ENCODE data around the gene MAFG.

Gene MAFG

GRCh38 chr17:81927653-81928543, at the start of gene MAFG:
Gene MAFG (minus strand): TSS chr17:81927735. CDS start chr17:81923185, 4,550 bp downstream.
- peak; percentile 87 for DNase-seq

DNA sequence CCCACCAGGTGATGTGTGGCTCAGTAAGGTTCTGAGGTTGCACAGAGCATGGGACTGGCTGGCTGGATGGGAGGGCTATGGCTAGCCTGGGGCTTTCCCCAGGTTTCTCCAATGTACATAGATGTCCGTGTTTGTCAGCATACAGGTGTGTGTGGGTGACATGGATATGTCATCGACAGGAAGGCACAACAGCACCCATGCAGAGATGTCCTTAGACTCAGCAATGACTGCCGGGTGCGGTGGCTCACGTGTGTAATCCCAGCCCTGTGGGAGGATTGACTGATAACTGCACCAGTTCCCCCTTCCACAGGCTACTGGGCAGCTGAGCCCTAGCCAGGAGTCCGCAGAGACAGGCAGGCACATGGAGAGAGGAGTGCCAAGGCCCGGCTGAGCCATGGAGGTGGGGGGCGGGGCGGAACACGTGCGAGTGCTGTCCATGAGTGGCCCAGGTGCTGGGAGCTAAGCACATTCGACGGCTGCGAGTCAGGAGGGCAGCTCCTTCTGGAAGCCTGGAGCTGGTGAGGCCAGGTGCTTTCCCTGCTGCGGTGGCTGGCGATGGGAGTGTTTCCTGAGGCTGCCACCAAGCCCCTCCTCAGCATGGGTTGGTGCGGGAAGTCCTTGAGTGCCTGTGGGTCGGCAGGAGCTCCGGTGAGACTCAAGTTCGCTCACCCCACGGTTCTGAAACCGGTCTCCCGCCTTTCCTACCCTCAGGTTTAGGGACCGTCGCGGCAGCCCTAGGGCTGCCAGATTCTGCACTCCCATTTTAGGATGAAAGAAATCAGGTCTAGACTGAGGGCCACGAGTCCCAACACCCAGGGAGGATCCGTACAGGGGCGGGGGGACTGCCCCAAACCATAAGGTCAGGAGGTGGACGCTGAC, 49.0 kb upstream of the MAFG start:
- DNase-seq = no peak

- no peak for DNase-seq
Measured at GRCh38 chr17:81973432-81973831, 45.9 kb upstream of the MAFG start.

- no peak for DNase-seq
Measured at GRCh38 chr17:81968850-81969812, 41.6 kb upstream of the MAFG start.

DNA sequence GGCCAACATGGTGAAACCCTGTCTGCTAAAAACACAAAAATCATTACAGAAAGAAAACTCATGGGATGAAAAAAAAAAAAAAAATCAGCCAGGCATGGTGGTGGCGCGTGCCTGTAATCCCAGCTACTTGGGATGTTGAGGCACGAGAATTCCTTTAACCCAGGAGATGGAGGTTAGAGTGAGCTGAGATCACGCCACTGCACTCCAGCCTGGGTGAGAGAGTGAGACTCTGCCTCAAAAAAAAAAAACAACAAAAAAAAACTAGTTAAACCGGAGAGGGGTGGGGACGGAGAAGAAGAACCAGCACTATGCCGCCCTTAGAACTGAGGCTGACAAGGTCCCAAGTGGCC, 40.8 kb upstream of the MAFG start:
- DNase-seq = no peak

DNA sequence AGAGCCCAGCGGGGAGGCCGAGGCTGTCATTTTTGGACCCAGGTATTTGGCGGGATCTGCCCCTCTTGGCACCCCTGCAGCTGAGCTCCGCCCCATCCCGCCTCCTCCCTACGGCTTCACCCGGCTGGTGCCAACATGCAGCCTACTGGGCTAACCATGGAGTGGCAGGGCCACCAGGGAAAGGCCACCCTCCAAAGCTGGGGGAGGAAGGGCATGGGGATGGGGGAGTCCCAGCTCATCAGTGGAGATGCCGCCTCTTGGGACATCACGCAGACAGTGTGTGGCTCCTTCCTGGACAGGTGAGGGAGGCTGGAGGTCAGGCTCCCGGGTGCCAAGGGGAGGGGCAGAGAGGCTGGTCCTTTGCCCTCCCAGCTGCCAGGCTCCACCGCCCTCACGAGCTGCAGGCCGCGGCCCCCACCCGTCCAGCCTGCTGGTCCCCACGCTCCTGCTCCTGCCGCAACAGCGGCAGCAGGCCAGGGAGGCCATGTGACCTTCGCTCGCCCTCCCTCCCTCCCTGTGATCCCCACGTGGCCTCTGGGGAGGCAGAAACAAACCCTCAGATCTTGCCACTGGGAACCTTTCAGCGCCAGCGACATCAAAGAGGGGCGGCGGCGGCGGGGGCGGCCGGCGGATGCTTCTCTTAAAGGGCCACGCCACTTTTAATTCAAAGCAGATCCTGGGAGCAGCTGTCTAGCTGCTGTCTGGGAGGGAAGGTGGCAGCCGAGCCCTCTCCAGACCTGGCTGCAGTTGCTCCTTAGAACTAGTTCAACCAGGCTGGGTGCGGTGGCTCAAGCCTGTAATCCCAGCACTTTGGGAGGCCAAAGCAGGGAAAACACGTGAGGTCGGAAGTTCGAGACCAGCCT, 40.2 kb upstream of the MAFG start:
- no peak for DNase-seq

- no peak for DNase-seq
Measured at GRCh38 chr17:81967244-81967532, 39.7 kb upstream of the MAFG start.

- DNase-seq = no peak
Measured at GRCh38 chr17:81966343-81967243, 39.1 kb upstream of the MAFG start.

DNA sequence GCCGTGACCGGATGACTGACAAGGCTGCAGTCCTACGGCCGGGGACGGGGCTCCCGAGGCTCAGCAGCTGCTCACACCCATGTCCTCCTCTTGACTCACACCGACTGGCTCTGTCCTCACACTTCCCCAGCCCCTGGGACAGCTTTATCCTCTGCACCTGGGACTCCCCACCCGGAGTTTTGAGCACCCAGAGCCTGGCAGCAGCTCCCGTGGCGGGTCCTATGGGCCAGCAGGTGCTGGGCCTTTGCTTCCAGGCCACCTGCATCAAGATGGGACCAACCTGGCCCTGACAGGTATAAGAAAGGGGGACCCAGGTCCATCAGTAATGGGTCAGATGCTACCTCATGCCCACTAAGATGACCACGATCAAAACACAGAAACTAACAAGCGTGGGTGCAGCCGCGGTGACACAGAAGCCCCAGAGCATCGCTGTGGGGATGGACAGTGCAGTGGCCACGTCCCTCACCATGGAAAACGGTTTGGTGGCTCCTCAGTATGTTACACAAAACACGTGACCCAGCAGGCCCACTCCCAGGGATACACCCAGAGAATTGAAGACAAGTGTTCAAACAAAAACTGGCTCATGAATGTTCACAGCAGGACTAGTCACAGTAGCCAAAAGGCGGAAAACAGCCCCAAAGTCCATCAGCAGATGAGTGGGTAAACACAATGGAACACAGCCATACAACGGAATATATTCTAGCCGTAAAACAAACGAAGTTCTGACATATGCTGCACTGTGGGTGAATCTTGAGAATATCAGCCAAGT, 36.7 kb upstream of the MAFG start:
- DNase-seq = no peak

GRCh38 chr17:81962499-81963441, 35.2 kb upstream of the MAFG start:
- peak; percentile 4 for DNase-seq

DNA sequence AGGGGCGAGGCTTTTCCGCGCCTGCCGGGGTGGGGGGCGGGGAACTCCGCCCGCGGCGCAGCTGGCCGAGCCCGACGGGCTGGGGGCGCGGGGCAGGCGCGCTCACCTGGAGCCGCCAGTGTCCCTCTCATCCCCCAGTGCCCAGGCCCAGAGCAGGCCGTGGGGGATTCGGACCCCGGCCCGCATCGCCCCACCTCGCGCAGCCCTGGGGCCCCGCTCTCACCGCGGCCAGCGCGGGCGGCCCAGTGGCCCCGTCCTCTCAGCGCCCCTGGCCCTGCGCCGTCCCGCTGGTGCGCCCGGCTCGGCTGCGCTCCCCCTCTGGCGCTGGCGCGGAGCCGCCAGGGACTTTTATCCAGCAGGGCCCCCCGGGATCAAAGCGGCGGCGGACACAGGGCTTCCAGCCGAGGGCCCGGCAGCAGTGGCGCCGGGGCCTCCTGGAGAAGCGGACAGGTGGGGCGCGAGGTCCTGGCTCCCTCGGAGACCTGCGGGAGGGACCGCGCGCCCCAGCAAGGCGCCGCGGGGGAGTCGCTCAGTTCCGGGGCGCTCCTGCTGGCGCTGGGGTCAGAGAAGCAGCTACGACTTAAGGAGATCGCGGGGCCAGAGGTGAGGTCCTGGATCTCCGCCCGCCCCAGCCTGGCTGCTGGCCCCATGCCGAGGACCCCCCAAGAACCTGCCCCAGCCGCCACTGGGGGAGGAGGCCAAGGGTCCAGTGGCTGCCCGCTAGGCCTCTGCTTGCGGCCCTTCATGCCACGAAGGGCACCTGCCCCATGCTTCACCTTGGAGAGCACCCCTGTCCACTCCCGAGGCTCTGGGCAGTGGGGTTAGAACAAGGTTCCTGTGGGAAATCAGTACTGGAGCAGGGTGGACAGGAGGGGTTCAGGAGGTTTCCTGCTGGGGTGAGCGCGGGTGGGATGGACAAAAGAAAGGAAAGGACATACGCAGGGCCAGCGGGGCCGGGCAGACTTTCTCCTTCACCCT, 34.3 kb upstream of the MAFG start:
- no peak for DNase-seq

DNA sequence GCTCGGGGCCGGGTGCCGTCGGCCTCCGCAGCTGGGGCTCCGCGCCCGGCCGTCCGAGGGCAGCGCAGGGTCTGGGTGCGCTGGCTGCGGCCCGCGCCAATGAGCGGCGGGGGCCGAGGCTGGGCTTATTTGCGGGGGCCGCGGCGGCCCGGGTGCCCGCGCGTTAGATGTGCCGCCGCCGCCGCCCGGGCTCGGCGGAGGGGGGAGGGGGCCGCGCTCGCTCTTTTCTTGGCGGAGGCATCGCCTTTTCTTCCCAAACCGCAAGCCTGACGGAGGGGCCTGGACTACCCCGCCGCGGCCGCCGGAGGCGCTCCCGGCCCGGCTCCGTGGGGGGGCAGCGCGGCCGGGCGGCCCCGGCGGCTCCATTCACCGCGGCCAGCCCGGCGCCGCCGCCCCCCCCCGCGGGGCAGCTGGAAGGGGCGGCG, 33.6 kb upstream of the MAFG start, which contains the start of gene NOTUM:
Gene NOTUM (minus strand): TSS at position 101 of the 425 bp plus-strand sequence. CDS start 278 bp downstream, outside the sequence.
- DNase-seq = no peak

- no peak for DNase-seq
Measured at GRCh38 chr17:81960130-81960958, 32.8 kb upstream of the MAFG start.

DNA sequence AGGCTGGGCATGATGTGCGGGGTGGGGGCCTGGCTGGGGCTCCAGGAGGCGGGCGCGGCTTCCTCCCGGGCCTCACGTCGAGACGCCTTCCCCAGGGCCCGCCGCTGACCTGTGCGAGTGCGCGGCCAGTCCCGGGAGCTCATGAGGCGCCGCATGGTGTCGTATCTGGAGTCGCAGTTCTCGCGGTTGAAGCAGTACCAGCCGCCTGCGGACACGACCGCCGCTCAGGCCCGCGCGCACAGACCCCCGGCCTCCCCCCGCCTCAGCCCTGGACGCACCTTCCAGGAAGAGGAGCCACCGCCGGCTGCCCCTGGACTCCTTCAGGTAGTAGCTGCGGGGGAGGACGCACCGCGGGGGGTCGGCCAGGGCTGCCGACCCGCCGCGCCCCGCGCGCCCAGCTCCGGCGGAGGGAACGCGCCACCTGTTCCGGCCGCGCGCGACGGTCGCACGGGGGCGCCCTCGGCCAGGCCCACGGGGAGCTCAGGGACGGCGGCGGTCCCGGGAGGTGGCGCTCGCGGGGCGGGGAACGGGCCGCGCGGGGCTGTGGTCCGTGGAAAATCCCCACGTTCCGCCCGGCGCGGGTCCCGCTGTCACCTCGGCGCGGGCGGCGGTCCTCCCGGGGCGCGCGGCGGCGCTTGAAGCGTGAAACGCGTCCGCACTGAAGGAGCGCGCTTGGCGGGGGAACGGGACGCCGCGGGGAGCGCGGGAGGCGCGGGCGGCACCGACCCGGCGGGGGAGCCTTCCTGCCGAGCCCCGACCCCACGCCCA, 32.0 kb upstream of the MAFG start:
- no peak for DNase-seq

GRCh38 chr17:81958633-81959342, 31.3 kb upstream of the MAFG start:
- no peak for DNase-seq
